GM21576 (cell line): ENCODE results near the gene CNST.
"Not testable (repeated sequence)": the region's sequence is repeated elsewhere in the genome, so short reads cannot be mapped to it uniquely, and the experiment has no call there.

Experiments
- ATAC-seq: cut with Tn5 transposase; IDR thresholded peaks from one replicate; pipeline ENCODE4 v1.9.1; 2021; ENCODE audit warnings: mild to moderate bottlenecking, moderate library complexity; ENCODE audit not compliant: unreplicated experiment

The CNST gene

DNA sequence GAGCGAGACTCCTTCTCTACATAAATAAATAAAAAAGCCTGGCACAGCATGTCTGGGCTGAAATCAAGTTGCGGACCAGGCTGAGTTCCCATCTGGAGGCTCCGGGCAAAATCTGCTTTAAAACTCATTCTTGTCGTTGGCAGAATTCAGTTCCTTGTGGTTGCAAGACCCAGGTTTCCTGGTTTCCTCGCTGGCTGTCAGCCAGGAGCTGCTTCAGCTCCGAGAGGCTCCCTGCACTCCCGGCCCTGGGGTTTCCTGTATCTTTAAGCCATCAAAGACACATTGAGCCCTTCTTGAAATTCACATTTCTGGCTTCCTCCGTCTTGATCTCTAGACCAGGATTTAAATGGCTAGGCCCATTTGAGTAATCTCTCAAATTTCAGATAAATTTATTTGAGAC lies 137.3 kb downstream of the CNST start:
- no peak for ATAC-seq

DNA sequence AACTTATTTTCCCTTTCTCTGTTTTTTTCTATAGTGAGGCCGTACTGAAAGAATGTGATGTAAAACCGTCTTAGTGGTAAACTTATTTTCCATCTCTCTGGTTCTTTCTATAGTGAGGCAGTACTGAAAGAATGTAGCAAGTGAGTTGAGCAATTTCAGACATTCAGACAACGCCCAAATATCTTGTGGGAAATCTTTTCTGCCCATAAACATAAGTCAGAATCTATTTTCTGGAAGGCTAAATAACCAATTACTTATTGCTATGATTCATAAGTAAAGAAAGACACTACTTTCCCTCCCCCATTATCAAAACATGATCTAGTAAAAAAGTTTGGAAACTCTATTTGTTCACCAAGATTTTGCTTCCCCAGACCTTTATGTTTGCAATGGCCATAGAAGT lies 139.1 kb downstream of the CNST start:
- no peak for ATAC-seq

DNA sequence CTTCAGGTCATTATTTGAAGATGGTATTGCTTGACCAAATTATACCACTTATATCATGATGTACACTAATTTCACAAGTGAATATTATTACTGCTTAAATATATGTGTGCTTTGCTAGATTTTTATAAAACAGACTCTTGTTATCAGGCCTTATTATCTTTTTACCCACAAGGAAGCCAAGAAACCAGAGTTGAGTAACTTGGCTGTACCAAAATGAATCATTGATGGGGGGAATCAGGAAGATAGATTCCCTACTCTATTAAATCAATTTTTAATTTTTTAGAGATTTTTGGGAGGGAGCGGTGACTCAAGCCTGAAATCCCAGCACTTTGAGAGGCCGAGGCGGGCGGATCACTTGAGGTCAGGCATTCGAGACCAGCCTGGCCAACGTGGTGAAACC lies 141.9 kb downstream of the CNST start:
- no peak for ATAC-seq

DNA sequence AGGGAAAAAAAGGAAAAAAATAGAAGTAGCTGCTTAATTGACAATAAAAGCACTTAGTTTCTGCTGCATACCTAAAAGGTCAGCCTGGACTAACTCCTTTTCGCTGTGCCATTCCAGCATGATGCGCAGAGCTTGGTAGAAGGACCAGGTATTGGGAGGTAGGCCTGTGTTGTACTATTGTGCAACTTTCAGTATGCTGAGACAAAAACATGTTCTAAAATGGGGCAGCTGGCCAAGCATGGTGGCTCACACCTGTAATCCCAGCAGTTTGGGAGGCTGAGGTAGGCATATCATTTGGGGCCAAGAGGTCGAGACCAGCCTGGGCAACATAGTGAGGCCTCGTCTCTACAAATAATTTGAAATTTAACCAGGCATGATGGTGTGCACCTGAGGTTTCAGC lies 142.9 kb downstream of the CNST start:
- ATAC-seq: no peak

DNA sequence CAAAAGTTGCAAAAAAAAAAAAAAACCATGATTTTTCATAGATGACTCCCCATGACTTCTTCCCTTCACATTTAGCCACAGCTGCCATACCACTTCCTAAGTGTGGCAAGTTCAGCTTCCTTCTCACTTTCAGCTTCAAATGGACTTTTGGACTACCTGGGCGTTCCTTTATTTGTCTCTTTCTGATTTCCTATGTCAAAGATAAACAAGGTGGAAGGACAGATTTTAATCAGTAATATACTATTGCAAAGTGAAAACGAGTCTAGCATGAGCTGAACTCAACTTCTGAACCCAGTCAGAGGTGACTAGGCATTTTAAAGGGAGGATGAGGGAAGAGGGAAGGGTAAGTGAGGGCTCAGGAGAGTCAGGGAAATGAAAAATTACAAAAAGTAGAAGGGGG lies 143.6 kb downstream of the CNST start:
- no peak for ATAC-seq

DNA sequence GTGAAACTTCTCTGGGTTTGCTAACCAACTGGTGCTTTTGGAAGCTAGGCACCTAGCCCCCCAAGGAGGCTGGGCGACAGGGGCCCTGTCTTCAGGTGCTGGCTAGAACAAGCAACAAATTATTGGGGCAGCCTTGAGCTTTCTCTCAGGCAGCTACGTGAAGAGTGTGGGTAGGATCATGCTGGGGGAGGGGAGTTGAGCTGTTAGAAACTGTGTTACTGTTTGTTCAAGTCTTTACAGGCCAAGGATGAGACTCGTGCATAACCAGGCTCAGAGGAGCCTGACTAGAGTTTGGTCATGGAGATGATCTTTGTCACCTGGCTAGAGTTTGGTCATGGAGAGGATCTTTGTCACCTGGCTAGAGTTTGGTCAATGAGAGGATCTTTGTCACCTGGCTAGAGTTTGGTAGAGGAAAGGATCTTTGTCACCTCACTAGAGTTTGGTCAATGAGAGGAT lies 145.3 kb downstream of the CNST start:
- ATAC-seq: no peak

DNA sequence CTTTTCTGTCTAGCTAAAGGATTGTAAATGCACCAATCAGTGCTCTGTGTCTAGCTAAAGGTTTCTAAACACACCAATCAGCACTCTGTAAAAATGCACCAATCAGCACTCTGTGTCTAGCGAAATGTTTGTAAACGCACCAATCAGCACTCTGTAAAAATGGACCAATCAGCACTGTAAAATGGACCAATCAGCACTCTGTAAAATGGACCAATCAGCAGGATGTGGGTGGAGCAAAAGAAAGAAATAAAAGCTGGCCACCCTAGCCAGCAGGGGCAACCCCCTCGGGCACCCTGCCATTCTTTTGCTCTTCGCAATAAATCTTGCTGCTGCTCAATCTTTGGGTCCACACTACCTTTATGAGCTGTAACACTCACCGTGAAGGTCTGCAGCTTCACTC lies 146.2 kb downstream of the CNST start:
- not testable (repeated sequence) for ATAC-seq
